GM12891 (cell line): ENCODE measurements around the gene APBA2.

Experiments used
- POLR2A ChIP-seq: IDR thresholded peaks from 2 replicates; pipeline ENCODE4 v1.6.1; 2011; ENCODE audit warnings: low read depth, low read length, control low read depth
- POLR2AphosphoS5 ChIP-seq: IDR thresholded peaks from 2 replicates; pipeline ENCODE4 v1.6.1; 2011; ENCODE audit warnings: low read depth, low read length, control low read depth
- POU2F2 ChIP-seq: IDR thresholded peaks from 2 replicates; pipeline ENCODE4 v1.6.1; 2011; ENCODE audit warnings: low read depth, mild to moderate bottlenecking, control low read depth, low read length, moderate library complexity
- SPI1 ChIP-seq: IDR thresholded peaks from 2 replicates; pipeline ENCODE4 v1.6.1; 2011; ENCODE audit warnings: low read depth, low read length, control low read depth
- TAF1 ChIP-seq: IDR thresholded peaks from 2 replicates; pipeline ENCODE4 v1.6.1; 2011; ENCODE audit warnings: low read depth, low read length, control low read depth

- TF ChIP-seq POLR2A (no peak), POLR2AphosphoS5 (no peak), SPI1 (no peak), TAF1 (no peak), POU2F2 (no peak)
Measured at GRCh38 chr15:29012097-29012496, 126.3 kb downstream of the APBA2 start.
